Activated CD8-positive, alpha-beta memory T cell treated with anti-CD3 and anti-CD28 coated beads, Interleukin-2, amount 10 ng/mL, durations not matched to agents 7 days and 5 days (primary cell): ENCODE results near the gene AQP5. TPM values are rescaled to one million over a fixed set of nuclear protein-coding genes. Genes with fewer than 3 reads are reported as not detected.

Experiments used
- ATAC-seq: fragments of 150-1000 bp; cut with Tn5 transposase; one replicate; pipeline ENCODE4 v1.10.0; 2021; ENCODE audit warnings: moderate library complexity
- CTCF ChIA-PET: fragments of 350-600 bp; sonication (Branson Sonifier 250); formaldehyde crosslinking; loops from one replicate; lab custom pipeline; 2021; ENCODE audit warnings: antibody characterized with exemption; lab: Charles Lee
- DNase-seq: peaks from one replicate; pipeline ENCODE4 v3.0.0-alpha.2; 2020
- H3K27ac Mint-ChIP-seq: one replicate; pipeline ENCODE4 v1.8.0; 2021; ENCODE audit warnings: mild to moderate bottlenecking, mixed read lengths
- H3K27me3 Mint-ChIP-seq: one replicate; pipeline ENCODE4 v1.8.0; 2021; ENCODE audit warnings: mixed read lengths
- H3K36me3 Mint-ChIP-seq: one replicate; pipeline ENCODE4 v1.8.0; 2021; ENCODE audit warnings: mild to moderate bottlenecking, mixed read lengths
- H3K4me1 Mint-ChIP-seq: one replicate; pipeline ENCODE4 v1.8.0; 2021; ENCODE audit warnings: mixed read lengths
- H3K4me3 Mint-ChIP-seq: one replicate; pipeline ENCODE4 v1.8.0; 2021; ENCODE audit warnings: mild to moderate bottlenecking, moderate library complexity, mixed read lengths
- H3K9me3 Mint-ChIP-seq: one replicate; pipeline ENCODE4 v1.8.0; 2022; ENCODE audit warnings: low read depth, mixed read lengths
- total RNA-seq, 2 experiments: library from RNA; stranded (reverse); gene quantifications; one replicate each; pipeline ENCODE4 v1.2.3, GENCODE V29; 2021

The AQP5 gene
- not detected for total RNA-seq

GRCh38 chr12:49961111-49961922, at the start of gene AQP5:
AQP5 (plus strand) TSS chr12:49961872; CDS start chr12:49962018, 146 bp downstream.
- H3K36me3 Mint-ChIP-seq = peaks cover 4% of the 10 kb centered on the region
- peaks cover 5% of the 10 kb centered on the region for H3K4me1 Mint-ChIP-seq
- H3K27ac Mint-ChIP-seq = no peak within 1 kb of the TSS
- DNase-seq (no peak), ATAC-seq (peak; percentile 29)
- no peak within 1 kb of the TSS for H3K4me3 Mint-ChIP-seq
- H3K9me3 Mint-ChIP-seq = no peaks in the 10 kb centered on the region
- CTCF ChIA-PET = interaction anchor here (3.7 kb wide), 1 partner anchor 15 kb away, joined by 22 read pairs; no protein-coding TSS in a partner anchor
- H3K27me3 Mint-ChIP-seq = peaks cover 81% of the 10 kb centered on the region

GRCh38 chr12:49912345-49913255, 49.1 kb upstream of the AQP5 start:
- Mint-ChIP-seq H3K4me1 (no peaks in the 10 kb centered on the region), H3K27me3 (peaks cover 5% of the 10 kb centered on the region), H3K36me3 (no peaks in the 10 kb centered on the region), H3K9me3 (no peaks in the 10 kb centered on the region), H3K4me3 (no peak overlapping the region), H3K27ac (no peak overlapping the region)
- DNase-seq = no peak
- ATAC-seq = no peak
- CTCF ChIA-PET = interaction anchor here (1.3 kb wide), 1 partner anchor 55 kb away, joined by 3 read pairs; no protein-coding TSS in a partner anchor

DNA sequence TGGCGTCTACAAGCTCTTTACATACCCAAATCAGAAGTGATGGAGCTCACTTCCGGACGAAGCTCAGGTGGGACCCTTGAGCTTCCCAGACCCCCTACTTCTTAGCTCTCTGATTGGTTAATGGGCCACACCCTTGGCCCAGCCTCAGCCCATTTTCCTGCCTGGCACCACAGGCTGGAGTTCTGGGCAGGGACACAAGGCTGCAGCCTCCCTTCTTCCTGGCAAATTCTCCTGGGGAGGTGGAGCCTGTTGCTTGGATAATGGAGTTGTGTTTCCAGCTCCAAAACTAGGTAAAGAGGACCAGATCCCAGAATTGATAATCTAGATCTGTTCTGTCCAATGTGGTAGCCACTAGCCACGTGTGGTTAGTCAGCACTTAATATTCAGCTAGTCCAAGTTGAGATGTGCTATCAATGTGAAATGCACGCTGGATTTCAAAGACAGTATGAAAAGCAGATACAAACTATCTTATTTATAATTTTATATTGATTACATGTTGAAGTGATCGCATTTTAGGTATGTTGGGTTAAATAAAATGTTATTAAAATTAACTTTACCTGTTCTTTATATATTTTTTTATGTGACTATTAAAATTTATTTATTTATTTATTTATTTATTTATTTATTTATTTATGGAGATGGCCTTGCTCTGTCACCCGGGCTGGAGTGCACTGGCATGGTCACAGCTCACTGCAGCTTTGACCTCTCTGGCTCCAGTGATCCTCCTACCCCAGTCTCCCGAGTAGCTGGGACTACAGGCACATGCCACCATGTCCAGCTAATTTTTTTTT, 45.3 kb upstream of the AQP5 start:
- Mint-ChIP-seq H3K36me3 (no peaks in the 10 kb centered on the region), H3K27ac (no peak overlapping the region), H3K4me1 (no peaks in the 10 kb centered on the region), H3K27me3 (peaks cover 18% of the 10 kb centered on the region), H3K9me3 (no peaks in the 10 kb centered on the region), H3K4me3 (no peak overlapping the region)
- CTCF ChIA-PET = interaction anchor here (0.9 to 2.3 kb wide), 3 partner anchors 29 to 51 kb away, joined by 3 to 7 read pairs (median 5); no protein-coding TSS in a partner anchor
- ATAC-seq = no peak
- DNase-seq = no peak

- H3K27me3 Mint-ChIP-seq = peaks cover 18% of the 10 kb centered on the region
- no peak overlapping the region for H3K27ac Mint-ChIP-seq
- no peak overlapping the region for H3K4me3 Mint-ChIP-seq
- ATAC-seq (no peak), DNase-seq (no peak)
- CTCF ChIA-PET = interaction anchor here (2.3 kb wide), 1 partner anchor 28 kb away, joined by 7 read pairs; no protein-coding TSS in a partner anchor
- H3K36me3 Mint-ChIP-seq = no peaks in the 10 kb centered on the region
- H3K4me1 Mint-ChIP-seq = no peaks in the 10 kb centered on the region
- H3K9me3 Mint-ChIP-seq = no peaks in the 10 kb centered on the region
Observed at GRCh38 chr12:49917166-49917787, 44.4 kb upstream of the AQP5 start.

DNA sequence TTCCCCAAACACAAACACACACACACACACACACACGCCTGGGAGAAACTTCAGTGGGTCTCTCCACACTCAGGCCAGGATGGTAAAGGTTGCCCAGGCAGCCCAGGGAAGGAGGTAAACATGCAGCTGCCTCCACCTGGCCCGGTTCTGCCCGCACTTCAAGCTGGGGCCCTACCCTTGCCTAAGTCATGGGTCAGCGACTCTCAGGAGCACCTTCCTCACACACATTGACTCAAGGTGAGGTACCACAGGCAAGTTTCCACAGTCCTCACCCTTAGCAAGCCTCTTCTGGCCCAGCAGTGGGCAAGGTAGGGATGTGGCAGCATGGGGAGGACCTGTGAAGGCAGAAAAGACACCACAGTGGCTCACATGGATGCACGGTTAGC, 43.9 kb upstream of the AQP5 start:
- Mint-ChIP-seq H3K4me1 (no peaks in the 10 kb centered on the region), H3K4me3 (no peak overlapping the region), H3K9me3 (no peaks in the 10 kb centered on the region), H3K27ac (no peak overlapping the region), H3K27me3 (peaks cover 18% of the 10 kb centered on the region), H3K36me3 (no peaks in the 10 kb centered on the region)
- CTCF ChIA-PET = interaction anchor here (2.3 kb wide), 1 partner anchor 28 kb away, joined by 7 read pairs; no protein-coding TSS in a partner anchor
- DNase-seq (no peak), ATAC-seq (no peak)

- H3K27me3 Mint-ChIP-seq = peaks cover 15% of the 10 kb centered on the region
- CTCF ChIA-PET = no interaction called here
- no peak for ATAC-seq
- no peaks in the 10 kb centered on the region for H3K36me3 Mint-ChIP-seq
- no peaks in the 10 kb centered on the region for H3K9me3 Mint-ChIP-seq
- no peak overlapping the region for H3K4me3 Mint-ChIP-seq
- no peak for DNase-seq
- H3K27ac Mint-ChIP-seq = no peak overlapping the region
- H3K4me1 Mint-ChIP-seq = no peaks in the 10 kb centered on the region
Observed at GRCh38 chr12:49920241-49920914, 41.3 kb upstream of the AQP5 start.

- peaks cover 14% of the 10 kb centered on the region for H3K27me3 Mint-ChIP-seq
- DNase-seq (no peak), ATAC-seq (no peak)
- no peak overlapping the region for H3K4me3 Mint-ChIP-seq
- CTCF ChIA-PET = no interaction called here
- H3K4me1 Mint-ChIP-seq = no peaks in the 10 kb centered on the region
- no peaks in the 10 kb centered on the region for H3K9me3 Mint-ChIP-seq
- no peak overlapping the region for H3K27ac Mint-ChIP-seq
- H3K36me3 Mint-ChIP-seq = no peaks in the 10 kb centered on the region
Observed at GRCh38 chr12:49920915-49921286, 40.8 kb upstream of the AQP5 start.

GRCh38 chr12:49921299-49921698, 40.4 kb upstream of the AQP5 start:
- CTCF ChIA-PET = no interaction called here
- ATAC-seq (no peak), DNase-seq (no peak)
- no peak overlapping the region for H3K27ac Mint-ChIP-seq
- no peaks in the 10 kb centered on the region for H3K4me1 Mint-ChIP-seq
- H3K4me3 Mint-ChIP-seq = no peak overlapping the region
- no peaks in the 10 kb centered on the region for H3K36me3 Mint-ChIP-seq
- peaks cover 13% of the 10 kb centered on the region for H3K27me3 Mint-ChIP-seq
- H3K9me3 Mint-ChIP-seq = no peaks in the 10 kb centered on the region

- no peak overlapping the region for H3K4me3 Mint-ChIP-seq
- H3K36me3 Mint-ChIP-seq = no peaks in the 10 kb centered on the region
- H3K4me1 Mint-ChIP-seq = no peaks in the 10 kb centered on the region
- peaks cover 13% of the 10 kb centered on the region for H3K27me3 Mint-ChIP-seq
- DNase-seq (no peak), ATAC-seq (no peak)
- H3K9me3 Mint-ChIP-seq = no peaks in the 10 kb centered on the region
- CTCF ChIA-PET = no interaction called here
- H3K27ac Mint-ChIP-seq = no peak overlapping the region
Observed at GRCh38 chr12:49921936-49922335, 39.7 kb upstream of the AQP5 start.

GRCh38 chr12:49922349-49923034, 39.2 kb upstream of the AQP5 start:
- Mint-ChIP-seq H3K36me3 (no peaks in the 10 kb centered on the region), H3K9me3 (no peaks in the 10 kb centered on the region), H3K4me1 (no peaks in the 10 kb centered on the region), H3K27me3 (peaks cover 13% of the 10 kb centered on the region), H3K27ac (no peak overlapping the region), H3K4me3 (no peak overlapping the region)
- ATAC-seq = no peak
- CTCF ChIA-PET = no interaction called here
- DNase-seq = no peak

GRCh38 chr12:49923035-49923644, 38.5 kb upstream of the AQP5 start:
- Mint-ChIP-seq H3K36me3 (no peaks in the 10 kb centered on the region), H3K9me3 (no peaks in the 10 kb centered on the region), H3K27ac (no peak overlapping the region), H3K27me3 (peaks cover 13% of the 10 kb centered on the region), H3K4me3 (no peak overlapping the region), H3K4me1 (no peaks in the 10 kb centered on the region)
- CTCF ChIA-PET = no interaction called here
- ATAC-seq = no peak
- DNase-seq = no peak
